ENCODE results near the gene CENPO.

CENPO gene

GRCh38 chr2:24838541-24838940 lies 45.3 kb downstream of the CENPO start:
- no peak for DNase-seq (ENCODE audit: low read depth in 2 of 2)

- DNase-seq (ENCODE audit: low read depth in 2 of 2): no peak
These were observed 46.5 kb downstream of the CENPO start for GRCh38 chr2:24839729-24840128.

DNA sequence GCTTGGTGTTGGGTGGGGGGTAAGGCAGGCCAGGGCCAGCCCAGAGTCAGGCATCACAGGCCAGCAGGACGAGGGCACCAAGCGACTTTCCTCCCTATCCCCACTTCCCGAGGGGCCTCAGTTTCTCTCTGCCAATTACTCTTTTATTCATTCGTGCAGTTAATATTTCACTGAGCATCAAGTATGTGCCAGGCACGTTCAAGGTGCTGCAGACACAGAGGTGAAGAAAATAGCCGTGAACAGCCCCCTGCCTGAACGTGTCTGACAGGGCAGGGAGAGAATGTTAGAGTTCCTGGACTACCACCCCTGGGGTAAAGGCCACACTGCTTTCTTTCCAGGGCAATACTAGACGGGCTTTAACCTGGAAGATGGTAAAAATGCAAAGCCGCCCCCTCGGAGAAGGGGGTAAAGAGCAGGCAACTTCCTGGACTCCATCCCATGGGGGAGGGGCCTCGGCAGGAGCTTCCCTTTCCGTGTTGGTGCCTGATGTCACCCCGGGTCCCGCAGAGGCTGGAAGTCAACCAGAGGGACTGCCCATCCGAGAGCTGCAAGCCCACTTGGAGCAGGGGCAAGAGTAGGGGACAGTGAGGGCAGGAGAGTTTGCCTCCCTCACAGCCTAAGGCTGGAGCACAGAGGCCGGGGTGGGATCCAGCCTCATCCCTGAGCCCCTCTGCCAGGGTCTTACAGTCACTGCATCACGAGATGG lies 47.1 kb downstream of the CENPO start:
- DNase-seq (ENCODE audit: low read depth in 2 of 2): no peak

DNA sequence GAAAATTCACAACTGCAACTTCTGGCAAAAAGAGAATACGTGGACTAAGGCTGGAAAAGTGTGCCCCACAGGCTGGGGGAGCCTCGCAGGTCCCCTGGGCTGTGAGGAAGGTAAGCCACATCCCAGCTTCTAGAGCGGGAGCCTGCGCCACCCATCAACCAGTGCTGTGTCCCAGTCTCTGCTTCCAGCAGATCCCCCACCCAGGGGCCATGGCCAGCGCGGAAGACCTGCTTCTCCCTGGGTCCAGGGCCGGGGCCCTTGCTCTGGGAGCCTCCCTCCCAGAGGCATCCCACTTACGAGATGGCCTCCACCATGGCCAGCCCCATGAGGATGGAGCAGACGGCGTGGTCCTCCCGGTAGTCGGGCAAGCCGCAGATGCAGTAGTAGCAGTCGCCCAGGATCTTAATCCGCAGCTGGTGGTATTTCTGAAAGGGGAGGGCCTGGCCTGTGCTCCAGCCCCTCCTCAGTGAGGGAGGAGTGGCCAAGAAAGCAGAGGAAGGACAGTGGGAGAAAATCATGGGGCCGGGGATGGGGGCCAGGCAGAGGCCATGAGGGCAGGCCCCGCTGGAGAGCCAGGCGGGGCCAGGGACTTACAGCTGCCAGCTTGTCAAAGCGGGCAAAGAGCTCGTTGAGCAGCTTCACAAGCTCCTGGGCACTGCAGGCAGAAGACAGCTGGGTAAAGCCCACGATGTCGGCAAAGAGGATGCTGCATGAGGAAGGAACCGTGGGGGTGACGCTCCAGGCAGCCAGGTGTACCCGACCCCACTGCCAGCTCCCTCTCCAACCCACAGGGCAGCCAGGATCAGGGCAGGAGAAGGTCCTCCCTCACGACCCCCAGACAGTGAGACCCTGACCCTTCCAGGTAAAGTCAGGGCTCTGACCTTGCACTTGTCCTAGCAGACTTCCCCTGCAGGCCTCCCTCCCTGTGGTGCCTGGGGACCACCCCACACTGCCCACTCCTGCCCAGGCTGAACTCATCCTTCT lies 48.0 kb downstream of the CENPO start:
- DNase-seq (ENCODE audit: low read depth in 2 of 2): no peak

DNA sequence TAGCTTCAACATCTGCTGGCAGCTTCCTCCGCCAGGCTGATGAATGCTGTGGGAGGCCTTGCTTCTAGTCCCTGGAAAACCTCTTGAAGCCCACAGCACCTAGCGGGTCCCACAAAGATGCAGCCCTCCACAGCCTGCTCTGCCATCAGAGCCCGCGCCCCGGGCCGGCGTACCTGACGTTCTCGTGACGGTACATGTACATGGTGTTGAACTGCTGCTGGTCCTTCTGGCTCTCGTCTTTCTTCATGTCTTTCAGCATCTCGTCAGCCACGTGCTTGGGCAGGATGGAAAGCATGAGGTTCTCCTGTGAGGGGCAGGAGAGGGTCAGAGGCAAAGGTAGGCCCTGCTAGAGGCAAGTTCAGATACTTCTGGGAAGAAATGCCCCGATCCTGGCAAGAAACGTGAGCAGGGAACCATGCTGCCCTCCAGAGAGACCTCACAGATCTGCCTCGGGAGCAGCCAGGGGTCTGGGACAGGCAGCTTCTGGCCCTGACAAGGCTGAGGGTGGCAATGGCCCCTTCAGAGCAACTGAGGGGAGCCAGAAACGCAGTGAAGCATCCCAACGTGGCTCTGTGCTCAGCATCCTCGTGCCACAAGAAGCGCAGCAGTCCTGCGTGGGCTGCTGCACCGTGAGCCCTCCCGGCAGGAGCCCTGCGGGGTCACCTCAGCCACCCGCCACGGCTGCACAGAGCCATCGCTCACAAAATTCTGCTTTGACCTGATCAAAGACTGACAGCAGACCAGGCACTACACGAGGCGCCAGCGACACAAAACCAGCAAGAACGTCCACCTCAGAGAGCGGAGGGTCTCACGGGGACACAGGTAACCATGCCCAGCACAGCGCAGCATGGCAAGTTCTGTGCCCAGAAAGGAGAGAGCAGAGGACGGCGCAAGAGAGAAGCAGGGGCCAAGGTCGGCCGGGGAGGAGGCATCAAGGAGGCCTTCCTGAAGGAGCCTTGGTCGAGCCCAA lies 49.1 kb downstream of the CENPO start:
- no peak for DNase-seq (ENCODE audit: low read depth in 2 of 2)

DNA sequence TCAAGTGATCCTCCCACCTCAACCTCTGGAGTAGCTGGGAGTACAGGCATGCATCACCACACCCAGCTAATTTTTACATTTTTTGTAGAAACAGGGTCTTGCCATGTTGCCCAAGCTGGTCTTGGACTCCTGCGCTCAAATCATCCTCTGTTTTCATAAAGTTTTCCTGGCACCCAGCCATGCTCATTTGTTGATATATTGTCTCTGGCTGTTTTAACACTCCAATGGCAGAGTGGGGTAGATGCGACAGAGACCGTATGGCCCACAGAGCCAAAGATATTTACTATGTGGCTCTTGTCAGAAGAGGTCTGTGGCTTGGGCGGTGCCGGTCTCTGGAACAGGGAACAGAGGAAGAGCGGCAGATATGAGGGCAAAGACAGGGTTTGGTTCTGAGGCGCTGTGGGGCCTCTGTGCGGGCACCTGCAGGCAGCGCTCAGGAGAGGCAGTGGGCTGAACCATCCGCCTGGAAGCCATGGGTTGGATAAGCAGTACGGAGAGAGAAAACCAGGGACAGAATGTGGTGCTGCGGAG lies 50.2 kb downstream of the CENPO start:
- DNase-seq (ENCODE audit: low read depth in 2 of 2): no peak

DNA sequence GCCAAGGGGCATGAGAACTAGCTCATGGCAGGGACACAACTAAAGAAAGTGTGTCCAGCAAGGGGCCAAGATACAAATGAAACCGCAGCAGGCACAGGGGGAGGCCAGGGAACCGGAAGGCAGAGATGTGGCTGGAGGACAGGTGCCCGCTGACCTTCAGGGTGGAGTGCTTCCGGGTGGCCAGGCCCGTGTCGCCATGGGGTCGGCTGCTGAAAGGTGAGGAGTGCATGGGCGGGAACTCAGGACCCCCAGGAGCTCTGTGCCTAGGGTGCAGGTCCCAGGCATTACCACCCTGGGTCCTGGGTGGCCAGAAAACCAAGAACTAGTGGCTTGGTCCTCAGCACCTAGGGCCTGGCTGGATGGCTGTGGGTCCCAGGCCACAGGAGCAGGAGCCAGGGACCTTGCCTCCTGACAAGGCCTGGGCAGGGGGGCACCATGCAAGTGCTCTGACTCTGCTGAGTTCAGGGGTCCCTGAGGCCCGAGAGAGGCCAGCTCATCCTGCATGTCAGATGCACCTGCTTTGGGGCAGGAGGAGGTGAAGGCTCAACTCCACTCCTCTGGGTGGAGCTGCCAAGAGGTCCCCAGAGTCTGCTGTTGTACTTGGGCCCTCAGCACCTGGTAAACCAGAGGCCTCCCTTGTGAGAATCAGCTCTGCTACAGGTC lies 50.9 kb downstream of the CENPO start:
- no peak for DNase-seq (ENCODE audit: low read depth in 2 of 2)

DNA sequence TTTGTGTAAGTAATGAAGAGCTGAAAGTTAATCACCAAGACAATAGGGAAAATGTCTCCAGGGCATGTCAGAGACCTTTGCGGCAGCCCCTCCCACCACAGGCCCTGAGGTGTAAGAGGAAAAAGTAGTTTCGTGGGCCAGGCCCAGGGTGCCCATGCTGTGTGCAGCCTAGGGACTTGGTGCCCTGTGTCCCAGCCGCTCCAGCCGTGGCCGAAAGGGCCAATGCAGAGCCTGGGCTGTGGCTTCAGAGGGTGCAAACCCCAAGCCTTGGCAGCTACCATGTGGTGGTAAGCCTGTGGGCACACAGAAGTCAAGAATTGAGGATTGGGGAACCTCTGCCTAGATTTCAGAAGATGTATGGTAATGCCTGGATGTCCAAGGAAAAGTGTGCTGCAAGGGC lies 52.5 kb downstream of the CENPO start:
- no peak for DNase-seq (ENCODE audit: low read depth in 2 of 2)

- DNase-seq (ENCODE audit: low read depth in 2 of 2): no peak
These were observed 57.7 kb downstream of the CENPO start for GRCh38 chr2:24850944-24851343.

DNA sequence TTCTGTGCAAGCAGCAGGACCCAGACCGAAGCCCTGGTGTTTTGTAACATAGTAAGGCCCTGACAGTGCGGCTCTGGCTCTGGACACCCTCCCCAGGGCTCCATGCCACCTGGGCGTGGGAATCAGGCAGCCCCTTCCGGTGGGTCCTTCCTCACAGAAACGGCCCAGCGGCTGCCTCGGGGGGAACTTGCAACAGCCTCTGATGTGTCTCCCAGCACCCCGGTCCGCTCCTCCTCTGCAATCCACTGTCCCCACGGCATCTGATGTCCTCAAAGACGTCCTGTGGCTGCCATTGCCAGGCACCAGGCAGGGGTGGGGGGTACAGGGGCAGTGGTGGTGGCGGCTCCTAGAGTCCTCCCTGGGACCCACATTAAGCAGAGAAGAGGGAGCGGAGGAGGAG lies 58.8 kb downstream of the CENPO start:
- no peak for DNase-seq (ENCODE audit: low read depth in 2 of 2)

DNA sequence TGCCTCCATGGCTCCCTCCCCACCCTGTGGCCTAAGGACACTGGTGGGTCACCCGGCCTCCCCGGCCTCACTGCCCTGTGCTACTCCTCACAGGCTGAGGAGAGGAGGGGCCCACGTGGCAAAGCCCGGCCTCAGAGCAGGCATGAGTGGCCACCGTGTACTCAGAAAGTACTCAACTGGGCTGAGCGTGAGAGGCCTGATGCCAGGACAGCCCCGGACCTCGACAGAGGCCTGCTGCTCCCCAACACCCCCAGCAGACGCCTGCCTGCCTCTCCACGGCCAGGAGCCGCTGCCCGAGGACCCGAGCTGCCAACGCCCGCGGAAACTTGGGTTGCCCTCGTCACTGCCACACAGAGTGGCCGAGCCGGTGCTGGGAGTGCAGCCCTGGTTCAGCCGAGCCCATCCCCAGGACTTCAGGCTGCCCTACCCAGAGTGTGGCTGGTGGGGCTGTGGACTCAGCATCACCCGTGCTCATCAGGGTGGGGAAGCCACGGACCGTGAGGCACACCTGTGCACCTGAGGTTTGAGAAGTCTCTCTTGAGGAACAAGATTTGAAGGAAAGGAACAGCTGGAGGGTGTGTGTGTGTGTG lies 59.3 kb downstream of the CENPO start:
- no peak for DNase-seq (ENCODE audit: low read depth in 2 of 2)

DNA sequence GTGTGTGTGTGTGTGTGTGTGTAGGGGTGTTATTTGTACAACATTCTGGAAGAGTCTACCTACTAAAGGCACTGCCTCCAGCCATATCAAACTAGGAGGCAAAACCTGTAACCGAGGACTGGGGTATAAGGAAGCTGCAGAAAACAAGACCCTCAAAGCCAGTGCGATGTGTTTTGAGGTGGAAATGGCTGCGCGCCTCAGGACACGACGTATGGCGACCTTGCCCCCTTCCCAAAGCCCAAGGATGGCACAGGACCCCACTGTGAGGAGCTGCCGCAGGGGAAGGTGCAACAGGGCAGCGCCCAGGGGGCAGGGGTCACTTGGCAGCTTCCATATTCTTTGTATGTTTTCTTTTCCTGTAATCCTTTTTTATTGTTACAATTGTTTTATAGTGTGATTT lies 59.8 kb downstream of the CENPO start:
- no peak for DNase-seq (ENCODE audit: low read depth in 2 of 2)

GRCh38 chr2:24853996-24854395 lies 60.8 kb downstream of the CENPO start:
- no peak for DNase-seq (ENCODE audit: low read depth in 2 of 2)

DNA sequence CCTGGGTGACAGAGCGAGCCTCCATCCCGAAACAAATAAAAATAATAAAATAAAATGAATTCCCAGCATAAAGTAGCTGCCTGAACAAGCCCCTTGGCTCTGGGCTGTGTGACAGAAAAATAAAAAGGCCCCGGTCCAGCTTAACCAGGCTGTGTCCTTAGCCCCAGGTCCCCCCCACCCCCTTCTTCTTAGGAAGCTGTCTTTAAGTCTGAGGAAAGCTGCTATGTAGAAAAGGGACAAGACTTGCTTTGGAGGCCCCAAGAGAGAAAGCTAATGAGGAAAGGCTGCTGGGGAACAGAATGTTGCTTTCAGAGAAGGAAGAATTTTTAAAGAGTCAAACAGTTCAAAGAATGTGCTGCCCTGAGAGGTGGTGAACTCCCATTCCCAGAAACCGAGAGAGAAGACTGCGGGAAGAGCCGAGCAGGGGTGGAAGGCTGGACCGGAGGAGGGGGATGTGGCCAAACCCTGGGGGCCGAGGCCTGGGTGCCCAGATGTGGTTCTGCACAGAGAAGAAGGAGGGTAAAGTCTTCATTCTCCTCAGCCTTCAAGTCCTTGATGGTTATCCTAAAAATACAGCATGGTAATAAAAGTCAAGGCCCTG lies 61.9 kb downstream of the CENPO start:
- no peak for DNase-seq (ENCODE audit: low read depth in 2 of 2)

DNA sequence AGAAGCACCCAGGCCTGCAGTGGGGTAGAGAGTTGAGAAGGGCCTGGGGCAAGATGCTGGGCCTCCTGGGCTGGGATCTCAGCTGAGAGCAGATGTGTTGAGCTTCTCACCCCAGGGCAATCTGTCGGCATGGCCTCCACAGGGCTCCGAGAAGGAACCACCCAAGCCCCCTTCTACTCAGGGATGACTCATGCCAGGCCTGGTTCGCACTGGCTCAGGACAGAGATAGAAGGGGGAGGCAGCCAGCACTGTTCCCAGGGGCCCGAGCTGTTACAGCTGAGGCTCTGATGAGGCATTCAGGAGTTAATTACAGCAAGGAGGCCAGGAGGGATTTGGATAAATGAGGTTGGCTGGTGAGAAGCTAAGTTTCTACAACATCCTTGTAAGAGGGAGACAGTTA lies 62.5 kb downstream of the CENPO start:
- no peak for DNase-seq (ENCODE audit: low read depth in 2 of 2)

GRCh38 chr2:24856791-24857211 lies 63.6 kb downstream of the CENPO start:
- DNase-seq (ENCODE audit: low read depth in 2 of 2): no peak

GRCh38 chr2:24857746-24858145 lies 64.5 kb downstream of the CENPO start:
- DNase-seq (ENCODE audit: low read depth in 2 of 2): no peak

GRCh38 chr2:24858996-24859395 lies 65.8 kb downstream of the CENPO start:
- DNase-seq (ENCODE audit: low read depth in 2 of 2): no peak

DNA sequence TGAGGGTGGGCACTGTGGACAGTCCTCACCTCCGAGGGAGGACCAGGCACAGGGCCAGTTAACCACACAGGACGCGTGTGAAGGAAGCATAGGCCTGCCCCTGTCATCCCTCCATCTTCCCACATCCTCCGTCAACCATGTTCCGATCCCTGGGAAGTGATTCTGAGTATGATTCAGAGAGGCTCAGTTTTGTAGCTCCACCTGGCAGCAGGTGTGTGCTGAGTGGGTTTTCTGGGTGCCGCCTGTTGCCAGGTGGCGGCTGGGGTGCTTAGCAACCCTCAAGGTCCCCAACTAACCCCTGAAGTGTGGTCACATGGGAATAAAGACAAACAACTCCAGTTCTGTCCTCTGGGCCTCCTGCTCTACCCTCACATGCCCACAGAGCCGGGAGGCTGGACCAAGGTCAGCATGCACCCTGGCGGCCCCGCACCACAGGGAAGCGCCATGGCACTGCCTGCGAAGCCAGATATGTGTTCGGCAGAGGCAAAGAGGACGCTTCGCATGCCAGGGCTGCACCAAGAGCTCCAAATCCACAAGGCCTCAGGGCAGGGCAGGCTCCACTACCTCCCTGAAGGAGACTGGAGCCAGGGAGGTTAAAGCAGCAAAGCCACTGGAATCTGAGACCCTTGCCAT lies 66.9 kb downstream of the CENPO start:
- DNase-seq (ENCODE audit: low read depth in 2 of 2): no peak

DNA sequence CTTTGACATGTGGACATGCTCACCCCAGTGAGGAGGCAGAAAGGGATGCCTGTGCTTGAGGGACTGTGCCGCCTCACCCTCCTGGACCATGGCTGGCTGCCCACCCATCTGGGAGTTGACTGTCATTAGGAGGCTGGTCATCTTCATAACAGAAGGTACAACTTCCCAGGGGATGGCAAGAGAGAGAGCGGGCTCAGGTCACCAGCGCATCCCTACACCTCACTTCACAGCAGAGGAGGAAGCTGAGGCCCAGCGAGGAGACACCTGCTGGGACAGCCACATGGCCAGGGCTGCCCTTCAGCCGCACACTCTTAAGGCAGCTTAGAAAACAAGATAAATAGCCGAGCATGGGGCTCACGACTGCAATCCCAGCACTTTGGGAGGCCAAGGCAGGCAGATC lies 67.4 kb downstream of the CENPO start:
- no peak for DNase-seq (ENCODE audit: low read depth in 2 of 2)
